Measurements from ENCODE around the gene ZNF511.
"Not testable (repeated sequence)": the region's sequence is repeated elsewhere in the genome, so short reads cannot be mapped to it uniquely, and the experiment has no call there.

The ZNF511 gene

GRCh38 chr10:133308421-133309099 is at the start of gene ZNF511, which contains the start of gene TUBGCP2:
ZNF511 (plus strand) TSS chr10:133308914; CDS start chr10:133308944, 30 bp downstream.
TUBGCP2 (minus strand) TSS chr10:133308872; CDS start chr10:133302941, 5,931 bp downstream.
- DNase-seq (ENCODE audit: low spot score), result peak; percentile 86

GRCh38 chr10:133259602-133259989 is 49.1 kb upstream of the ZNF511 start:
- DNase-seq (ENCODE audit: low spot score), result no peak

- DNase-seq (ENCODE audit: low spot score), result peak; percentile 75
Observed at GRCh38 chr10:133260895-133261725, 47.6 kb upstream of the ZNF511 start.

GRCh38 chr10:133261726-133262325 is 46.9 kb upstream of the ZNF511 start:
- peak; percentile 84 for DNase-seq (ENCODE audit: low spot score)

GRCh38 chr10:133262696-133263095 is 46.0 kb upstream of the ZNF511 start:
- no peak for DNase-seq (ENCODE audit: low spot score)

GRCh38 chr10:133263674-133264073 is 45.0 kb upstream of the ZNF511 start:
- no peak for DNase-seq (ENCODE audit: low spot score)

- DNase-seq (ENCODE audit: low spot score), result no peak
Observed at GRCh38 chr10:133264461-133264860, 44.3 kb upstream of the ZNF511 start.

- DNase-seq (ENCODE audit: low spot score), result not testable (repeated sequence)
Observed at GRCh38 chr10:133265052-133265451, 43.7 kb upstream of the ZNF511 start.

- DNase-seq (ENCODE audit: low spot score), result no peak
Observed at GRCh38 chr10:133266056-133266795, 42.5 kb upstream of the ZNF511 start.

GRCh38 chr10:133267293-133267692 is 41.4 kb upstream of the ZNF511 start:
- DNase-seq (ENCODE audit: low spot score), result no peak

- no peak for DNase-seq (ENCODE audit: low spot score)
Observed at GRCh38 chr10:133267829-133268228, 40.9 kb upstream of the ZNF511 start.

GRCh38 chr10:133268532-133268931 is 40.2 kb upstream of the ZNF511 start:
- no peak for DNase-seq (ENCODE audit: low spot score)

- no peak for DNase-seq (ENCODE audit: low spot score)
Observed at GRCh38 chr10:133269367-133269766, 39.3 kb upstream of the ZNF511 start.

GRCh38 chr10:133270204-133270603 is 38.5 kb upstream of the ZNF511 start:
- DNase-seq (ENCODE audit: low spot score), result no peak

- no peak for DNase-seq (ENCODE audit: low spot score)
Observed at GRCh38 chr10:133270773-133271297, 37.9 kb upstream of the ZNF511 start.

- no peak for DNase-seq (ENCODE audit: low spot score)
Observed at GRCh38 chr10:133271521-133272300, 37.0 kb upstream of the ZNF511 start.

GRCh38 chr10:133272301-133272963 is 36.3 kb upstream of the ZNF511 start:
- no peak for DNase-seq (ENCODE audit: low spot score)

- no peak for DNase-seq (ENCODE audit: low spot score)
Observed at GRCh38 chr10:133272964-133273420, 35.7 kb upstream of the ZNF511 start.

GRCh38 chr10:133273534-133274143 is 35.1 kb upstream of the ZNF511 start:
- DNase-seq (ENCODE audit: low spot score), result no peak

All from hematopoietic multipotent progenitor cell treated with erythropoietin and hydrocortisone succinate and interleukin-3 and kit ligand, for 15 days (in vitro differentiated cells).